Retinal pigment epithelial cell (primary cell): ENCODE measurements around the gene SLC49A4.

ENCODE experiments used
- DNase-seq: peaks from one replicate; pipeline ENCODE4 v3.0.0-alpha.2; 2010; ENCODE audit warnings: low read depth
- H3K4me3 ChIP-seq: 2 replicates; pipeline ENCODE4 v1.5.1; 2011; ENCODE audit warnings: mild to moderate bottlenecking, low read length, control low read depth, moderate library complexity
- TF ChIP-seq, protein P1 (sequence below): conservative IDR thresholded peaks from 2 replicates; pipeline ENCODE4 v1.5.1; 2011; ENCODE audit warnings: low read depth, low read length, control low read depth, inconsistent platforms

SLC49A4 gene

DNA sequence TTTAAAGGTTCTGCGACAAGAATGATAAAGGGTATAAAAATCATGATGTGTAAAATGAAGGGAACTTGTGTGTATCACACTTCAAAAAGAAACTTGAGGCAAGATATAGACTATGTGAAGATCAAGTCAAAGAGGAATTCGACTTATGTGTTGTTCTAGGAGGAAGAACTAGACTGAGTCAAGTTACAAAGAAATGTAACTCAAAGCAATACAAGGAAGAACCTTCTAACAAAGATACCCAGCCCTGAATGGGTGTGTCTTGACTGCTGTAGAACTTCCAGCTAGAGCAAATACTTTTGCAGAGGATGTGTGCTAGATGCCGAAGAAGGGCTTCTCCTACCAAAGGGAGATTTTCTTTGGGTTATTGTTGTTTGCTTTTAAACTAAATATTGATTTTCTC lies 2.4 kb downstream of the SLC49A4 start:
- no peak overlapping the region for H3K4me3 ChIP-seq
- TF ChIP-seq, protein P1, sequence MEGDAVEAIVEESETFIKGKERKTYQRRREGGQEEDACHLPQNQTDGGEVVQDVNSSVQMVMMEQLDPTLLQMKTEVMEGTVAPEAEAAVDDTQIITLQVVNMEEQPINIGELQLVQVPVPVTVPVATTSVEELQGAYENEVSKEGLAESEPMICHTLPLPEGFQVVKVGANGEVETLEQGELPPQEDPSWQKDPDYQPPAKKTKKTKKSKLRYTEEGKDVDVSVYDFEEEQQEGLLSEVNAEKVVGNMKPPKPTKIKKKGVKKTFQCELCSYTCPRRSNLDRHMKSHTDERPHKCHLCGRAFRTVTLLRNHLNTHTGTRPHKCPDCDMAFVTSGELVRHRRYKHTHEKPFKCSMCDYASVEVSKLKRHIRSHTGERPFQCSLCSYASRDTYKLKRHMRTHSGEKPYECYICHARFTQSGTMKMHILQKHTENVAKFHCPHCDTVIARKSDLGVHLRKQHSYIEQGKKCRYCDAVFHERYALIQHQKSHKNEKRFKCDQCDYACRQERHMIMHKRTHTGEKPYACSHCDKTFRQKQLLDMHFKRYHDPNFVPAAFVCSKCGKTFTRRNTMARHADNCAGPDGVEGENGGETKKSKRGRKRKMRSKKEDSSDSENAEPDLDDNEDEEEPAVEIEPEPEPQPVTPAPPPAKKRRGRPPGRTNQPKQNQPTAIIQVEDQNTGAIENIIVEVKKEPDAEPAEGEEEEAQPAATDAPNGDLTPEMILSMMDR = no peak

DNA sequence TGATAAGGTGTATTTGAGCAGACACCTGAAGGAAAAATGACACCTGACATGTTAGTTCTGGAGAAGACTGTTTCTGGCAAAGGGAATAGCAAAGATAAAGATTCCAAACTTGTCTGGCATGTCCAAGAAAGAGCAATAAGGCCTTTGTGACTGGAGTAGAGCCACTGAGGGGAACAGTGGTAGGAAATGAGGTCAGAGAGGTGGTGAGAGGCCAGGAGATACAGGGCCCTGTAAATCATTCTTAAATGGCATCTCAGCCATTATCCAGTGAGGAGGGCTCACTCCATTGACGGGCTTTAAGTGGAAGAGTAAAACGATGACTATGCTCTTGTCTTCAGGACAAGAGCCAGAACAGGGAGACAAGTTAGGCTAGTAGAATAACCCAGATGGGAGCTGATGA lies 4.5 kb downstream of the SLC49A4 start:
- no peak overlapping the region for H3K4me3 ChIP-seq
- TF ChIP-seq, protein P1 = no peak
- no peak for DNase-seq

More for the DNA sequence above, 2.4 kb downstream of the SLC49A4 start:
- DNase-seq = no peak

DNA sequence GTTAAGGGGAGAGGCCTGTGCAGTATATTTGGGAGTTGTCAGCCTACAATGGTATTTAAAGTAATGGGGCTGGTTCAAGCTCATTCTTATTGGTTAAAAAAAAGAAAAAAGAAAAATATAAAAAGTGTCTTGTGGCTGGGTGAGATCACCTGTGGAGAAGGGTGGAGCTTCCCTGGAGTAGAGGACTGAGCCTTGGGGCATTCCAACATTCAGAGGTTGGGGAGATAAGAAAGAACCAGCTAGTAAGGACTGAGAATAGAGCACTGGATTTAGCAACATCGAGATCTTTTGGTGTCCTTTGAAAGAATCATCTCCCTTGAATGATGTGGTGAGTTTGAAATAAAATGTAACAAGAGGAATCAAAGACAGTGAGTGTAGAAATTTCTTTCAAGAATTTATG lies 5.2 kb downstream of the SLC49A4 start:
- no peak for DNase-seq
- no peak overlapping the region for H3K4me3 ChIP-seq
- TF ChIP-seq, protein P1 = no peak

DNA sequence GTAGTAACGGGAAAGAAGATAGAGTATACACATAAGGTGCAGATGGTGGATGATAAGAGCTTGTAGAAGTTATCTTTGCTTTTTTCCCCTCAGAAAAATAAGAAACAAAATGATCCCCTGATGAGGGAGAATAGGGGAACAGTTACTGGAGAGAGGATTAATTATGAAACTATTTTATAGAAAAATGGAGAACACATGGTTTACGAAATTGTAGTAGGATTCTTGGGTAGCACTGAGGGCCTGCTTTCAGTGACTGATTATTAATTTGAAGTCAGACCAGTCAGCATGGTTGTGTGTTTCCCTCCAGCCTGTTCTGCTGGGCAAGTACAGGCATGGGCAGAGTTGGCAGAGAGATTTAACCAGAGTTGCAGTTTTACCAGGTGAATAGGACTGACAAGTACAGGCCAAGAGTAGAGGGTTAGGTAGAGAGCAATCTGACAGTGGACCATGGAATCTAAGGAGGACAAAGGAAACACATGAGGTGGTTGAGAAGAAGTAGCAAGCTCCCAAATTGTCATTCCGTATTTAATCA lies 5.9 kb downstream of the SLC49A4 start:
- H3K4me3 ChIP-seq = no peak overlapping the region
- DNase-seq = no peak
- TF ChIP-seq, protein P1 = no peak

DNA sequence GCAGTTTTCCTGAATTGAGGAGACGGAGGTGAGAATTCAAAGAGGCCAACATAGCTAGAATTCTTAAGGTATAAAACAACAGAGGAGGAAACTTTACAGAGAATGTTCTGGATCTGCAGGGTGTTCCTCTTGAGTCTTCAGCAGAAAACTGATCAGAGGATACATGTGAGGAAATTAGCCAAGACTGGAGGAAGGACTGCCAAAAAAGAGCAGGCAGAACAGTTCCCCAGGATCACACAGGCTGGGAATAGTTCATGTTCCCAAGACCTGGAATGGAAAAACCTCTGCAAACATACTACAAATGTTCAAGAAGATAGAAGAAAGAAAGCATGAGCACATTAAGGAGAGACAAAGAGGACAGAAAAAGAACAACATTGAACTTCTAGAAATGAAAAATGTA lies 7.5 kb downstream of the SLC49A4 start:
- H3K4me3 ChIP-seq = no peak overlapping the region
- no peak for DNase-seq
- TF ChIP-seq, protein P1 = no peak

DNA sequence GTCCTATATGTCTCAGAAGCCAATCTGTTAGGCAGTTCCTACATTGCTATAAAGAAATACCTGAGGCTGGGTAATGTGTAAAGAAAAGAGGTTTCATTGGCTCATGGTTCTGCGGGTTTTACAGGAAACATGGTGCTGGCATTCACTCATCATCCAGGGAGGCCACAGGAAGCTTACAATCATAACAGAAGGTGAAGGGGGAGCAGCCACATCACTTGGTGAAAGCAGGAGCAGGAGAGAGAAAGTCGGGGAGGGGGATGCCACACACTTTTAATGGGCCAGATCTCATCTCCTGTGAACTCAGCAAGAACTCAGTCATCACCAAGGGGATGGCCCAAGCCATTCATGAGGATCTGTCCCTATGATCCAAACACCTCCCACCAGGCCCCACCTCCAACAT lies 9.1 kb downstream of the SLC49A4 start:
- no peak for DNase-seq
- no peak overlapping the region for H3K4me3 ChIP-seq
- TF ChIP-seq, protein P1 = no peak

DNA sequence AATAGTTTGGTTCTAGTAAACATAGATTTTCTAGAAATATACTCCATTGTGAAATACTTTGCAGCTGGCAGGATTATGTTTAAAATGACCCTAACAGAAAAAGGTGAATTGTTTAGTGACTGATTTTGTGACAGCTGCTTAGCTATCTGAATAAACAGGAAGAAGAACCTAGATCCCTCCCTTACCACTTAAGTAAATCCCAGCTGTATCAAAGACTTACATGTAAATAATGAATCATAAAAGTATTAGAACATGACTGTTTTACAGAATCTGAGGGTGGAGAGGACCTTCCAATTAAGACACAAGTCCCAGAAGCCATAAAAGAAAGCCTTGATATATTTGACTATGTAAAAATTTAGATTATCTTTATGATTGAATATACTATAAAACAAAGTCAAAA lies 15.9 kb downstream of the SLC49A4 start:
- DNase-seq = no peak
- H3K4me3 ChIP-seq = no peak overlapping the region
- TF ChIP-seq, protein P1 = no peak
